H9 (cell line): Measurements from ENCODE around the gene SRPX. TPM values are rescaled to one million over a fixed set of nuclear protein-coding genes. Genes with fewer than 3 reads are reported as not detected.

ENCODE experiments used
- DNase-seq: peaks from one replicate; pipeline ENCODE4 v3.0.0-alpha.2; 2017
- H2AFZ ChIP-seq: one replicate; pipeline ENCODE4 v1.6.1; 2013; ENCODE audit warnings: mild to moderate bottlenecking, low read length, control low read depth, moderate library complexity
- H2AK5ac ChIP-seq: 2 replicates; pipeline ENCODE4 v1.6.1; 2013; ENCODE audit warnings: low read length, control low read depth, mixed read lengths; ENCODE audit not compliant: insufficient read length
- H2BK120ac ChIP-seq: one replicate; pipeline ENCODE4 v1.6.1; 2013; ENCODE audit warnings: low read depth, mild to moderate bottlenecking, low read length, control low read depth, inconsistent platforms; ENCODE audit not compliant: poor library complexity, severe bottlenecking
- H2BK12ac ChIP-seq: 2 replicates; pipeline ENCODE4 v1.6.1; 2013; ENCODE audit warnings: low read length, control low read depth, mixed read lengths, low read depth; ENCODE audit not compliant: insufficient read length
- H2BK15ac ChIP-seq: 2 replicates; pipeline ENCODE4 v1.6.1; 2013; ENCODE audit warnings: low read depth, low read length, control low read depth
- H2BK20ac ChIP-seq: one replicate; pipeline ENCODE4 v1.6.1; 2013; ENCODE audit warnings: low read depth, mild to moderate bottlenecking, low read length, control low read depth, inconsistent platforms; ENCODE audit not compliant: poor library complexity, severe bottlenecking
- H2BK5ac ChIP-seq: 2 replicates; pipeline ENCODE4 v1.6.1; 2013; ENCODE audit warnings: low read length, control low read depth, mixed read lengths; ENCODE audit not compliant: insufficient read length
- H3K14ac ChIP-seq: 2 replicates; pipeline ENCODE4 v1.6.1; 2013; ENCODE audit warnings: low read length, control low read depth; ENCODE audit not compliant: insufficient read depth
- H3K18ac ChIP-seq: 2 replicates; pipeline ENCODE4 v1.6.1; 2013; ENCODE audit warnings: low read depth, mild to moderate bottlenecking, mixed read lengths, low read length, control low read depth; ENCODE audit not compliant: insufficient read length
- H3K23ac ChIP-seq: 2 replicates; pipeline ENCODE4 v1.6.1; 2013; ENCODE audit warnings: low read length, control low read depth, mixed read lengths, low read depth; ENCODE audit not compliant: insufficient read length
- H3K23me2 ChIP-seq: 2 replicates; pipeline ENCODE4 v1.6.1; 2013; ENCODE audit warnings: low read depth, mild to moderate bottlenecking, mixed read lengths, low read length, control low read depth; ENCODE audit not compliant: insufficient read length, poor library complexity, severe bottlenecking
- H3K27ac ChIP-seq: 2 replicates; pipeline ENCODE4 v1.5.1; 2013; ENCODE audit warnings: low read length, control low read depth, mixed read lengths, low read depth; ENCODE audit not compliant: insufficient read length
- H3K27me3 ChIP-seq: 2 replicates; pipeline ENCODE4 v1.6.1; 2013; ENCODE audit warnings: low read length, control low read depth, inconsistent platforms; ENCODE audit not compliant: insufficient read depth
- H3K4ac ChIP-seq: 2 replicates; pipeline ENCODE4 v1.6.1; 2013; ENCODE audit warnings: low read depth, mild to moderate bottlenecking, control low read depth, inconsistent platforms, low read length, moderate library complexity
- H3K4me1 ChIP-seq: 2 replicates; pipeline ENCODE4 v1.6.1; 2013; ENCODE audit warnings: low read length, control low read depth, inconsistent platforms; ENCODE audit not compliant: insufficient read depth
- H3K4me2 ChIP-seq: 2 replicates; pipeline ENCODE4 v1.6.1; 2013; ENCODE audit warnings: low read length, control low read depth, mixed read lengths; ENCODE audit not compliant: insufficient read length, insufficient read depth
- H3K56ac ChIP-seq: 2 replicates; pipeline ENCODE4 v1.6.1; 2013; ENCODE audit warnings: low read depth, mild to moderate bottlenecking, mixed read lengths, low read length, control low read depth; ENCODE audit not compliant: insufficient read length
- H3K79me1 ChIP-seq: 2 replicates; pipeline ENCODE4 v1.6.1; 2013; ENCODE audit warnings: low read depth, mild to moderate bottlenecking, moderate library complexity, low read length, control low read depth, inconsistent platforms; ENCODE audit not compliant: insufficient read depth, poor library complexity, severe bottlenecking
- H3K79me2 ChIP-seq: 2 replicates; pipeline ENCODE4 v1.6.1; 2013; ENCODE audit warnings: low read length, control low read depth, inconsistent platforms; ENCODE audit not compliant: insufficient read depth
- H3K9ac ChIP-seq: 2 replicates; pipeline ENCODE4 v1.6.1; 2013; ENCODE audit warnings: low read length, control low read depth, mixed read lengths; ENCODE audit not compliant: insufficient read length; ENCODE audit errors: extremely low read depth
- H3K9me3 ChIP-seq: one replicate; pipeline ENCODE4 v1.6.1; 2013; ENCODE audit warnings: low read depth, low read length, inconsistent platforms; ENCODE audit not compliant: control insufficient read depth
- H3T11ph ChIP-seq: one replicate; pipeline ENCODE4 v1.6.1; 2013; ENCODE audit warnings: mild to moderate bottlenecking, low read length, control low read depth, inconsistent platforms
- H4K20me1 ChIP-seq: one replicate; pipeline ENCODE4 v1.6.1; 2013; ENCODE audit not compliant: control insufficient read depth, insufficient read length, insufficient read depth
- H4K5ac ChIP-seq: 2 replicates; pipeline ENCODE4 v1.6.1; 2013; ENCODE audit warnings: low read depth, mild to moderate bottlenecking, mixed read lengths, low read length, control low read depth; ENCODE audit not compliant: insufficient read length
- H4K8ac ChIP-seq: replicated peaks from 2 replicates; pipeline ENCODE4 v1.6.1; 2013; ENCODE audit warnings: low read length, control low read depth, mixed read lengths, low read depth; ENCODE audit not compliant: insufficient read length
- H4K91ac ChIP-seq: 2 replicates; pipeline ENCODE4 v1.6.1; 2013; ENCODE audit warnings: low read depth, mild to moderate bottlenecking, moderate library complexity, mixed read lengths, low read length, control low read depth; ENCODE audit not compliant: insufficient read length
- H3K27ac Mint-ChIP-seq, 3 experiments: 2 replicates in 2 of 3; 3 replicates in 1 of 3; pipeline ENCODE4 v1.8.0; 2020 to 2021; ENCODE audit warnings: mixed read lengths in 3 of 3, mild to moderate bottlenecking in 1 of 3, moderate library complexity in 1 of 3
- H3K27me3 Mint-ChIP-seq: 2 replicates; pipeline ENCODE4 v1.8.0; 2021; ENCODE audit warnings: low read depth, mild to moderate bottlenecking, moderate library complexity, mixed read lengths
- H3K36me3 Mint-ChIP-seq, 3 experiments: 2 replicates in 2 of 3; 3 replicates in 1 of 3; pipeline ENCODE4 v1.8.0; 2020 to 2021; ENCODE audit warnings: low read depth in 3 of 3, mixed read lengths in 3 of 3; ENCODE audit not compliant: insufficient read depth in 1 of 3
- H3K4me1 Mint-ChIP-seq, 2 experiments: 2 replicates each; pipeline ENCODE4 v1.8.0; 2020; ENCODE audit warnings: mixed read lengths in 2 of 2
- H3K4me3 Mint-ChIP-seq, 2 experiments: 2 replicates in 1 of 2; 3 replicates in 1 of 2; pipeline ENCODE4 v1.8.0; 2020 to 2021; ENCODE audit warnings: mild to moderate bottlenecking in 2 of 2, mixed read lengths in 2 of 2, moderate library complexity in 1 of 2
- H3K9me3 Mint-ChIP-seq, 2 experiments: 2 replicates in 1 of 2; 3 replicates in 1 of 2; pipeline ENCODE4 v1.8.0; 2020; ENCODE audit warnings: mild to moderate bottlenecking in 2 of 2, mixed read lengths in 2 of 2, moderate library complexity in 1 of 2
- WGBS: extraction: QIAGEN DNeasy Blood & Tissue Kit; methylation state at CpG from one replicate; pipeline ENCODE4 v1.1.7; 2013; ENCODE audit warnings: missing lambda C conversion rate, low lambda C conversion rate, mixed read lengths; ENCODE audit not compliant: insufficient read length; ENCODE audit errors: extremely low coverage; 5-methylcytosine and 5-hydroxymethylcytosine counted together
- total RNA-seq: library from RNA; stranded (reverse); gene quantifications from 2 replicates; pipeline ENCODE4 v1.2.1, GENCODE V29; 2021
- TF ChIP-seq, protein P1 (sequence below): fragments of 200-600 bp; sonication (generic); conservative IDR thresholded peaks from 3 replicates; pipeline ENCODE4 v1.8.0; 2021; ENCODE audit warnings: antibody characterized with exemption, mild to moderate bottlenecking

The SRPX gene
- total RNA-seq, 1 experiment from 2014 or later: 2.8 TPM

GRCh38 chrX:38149016-38149415 is 71.7 kb downstream of the SRPX start:
- Histone ChIP-seq H3K27me3 (no peaks in the 10 kb centered on the region), H3K79me2 (no peaks in the 10 kb centered on the region), H3K9ac (no peak overlapping the region), H4K91ac (no peak overlapping the region), H3K23ac (no peak overlapping the region), H3K4me1 (no peaks in the 10 kb centered on the region), H3K14ac (no peak overlapping the region), H4K20me1 (no peaks in the 10 kb centered on the region), H2BK120ac (no peak overlapping the region), H2AFZ (no peak overlapping the region), H4K5ac (no peak overlapping the region), H2BK20ac (no peak overlapping the region), H3K18ac (no peak overlapping the region), H3K4ac (no peak overlapping the region), H3K4me2 (no peak overlapping the region), H3K79me1 (no peaks in the 10 kb centered on the region), H3T11ph (no peak overlapping the region), H3K27ac (no peak overlapping the region), H2AK5ac (no peak overlapping the region), H4K8ac (no peak overlapping the region), H3K56ac (no peak overlapping the region), H2BK5ac (no peak overlapping the region), H2BK12ac (no peak overlapping the region), H3K9me3 (no peaks in the 10 kb centered on the region), H2BK15ac (no peak overlapping the region), H3K23me2 (no peaks in the 10 kb centered on the region)
- Mint-ChIP-seq H3K27ac (no peak overlapping the region), H3K4me1 (peaks cover 0 to 3% of the 10 kb centered on the region in 2 experiments; a peak in 2 of 4 replicates), H3K27me3 (no peaks in the 10 kb centered on the region), H3K4me3 (no peak overlapping the region), H3K36me3 (peaks cover 0 to 5% (median 0%) of the 10 kb centered on the region in 3 experiments; a peak in 4 of 7 replicates), H3K9me3 (peaks cover 49 to 56% of the 10 kb centered on the region in 2 experiments)
- TF ChIP-seq, protein P1, sequence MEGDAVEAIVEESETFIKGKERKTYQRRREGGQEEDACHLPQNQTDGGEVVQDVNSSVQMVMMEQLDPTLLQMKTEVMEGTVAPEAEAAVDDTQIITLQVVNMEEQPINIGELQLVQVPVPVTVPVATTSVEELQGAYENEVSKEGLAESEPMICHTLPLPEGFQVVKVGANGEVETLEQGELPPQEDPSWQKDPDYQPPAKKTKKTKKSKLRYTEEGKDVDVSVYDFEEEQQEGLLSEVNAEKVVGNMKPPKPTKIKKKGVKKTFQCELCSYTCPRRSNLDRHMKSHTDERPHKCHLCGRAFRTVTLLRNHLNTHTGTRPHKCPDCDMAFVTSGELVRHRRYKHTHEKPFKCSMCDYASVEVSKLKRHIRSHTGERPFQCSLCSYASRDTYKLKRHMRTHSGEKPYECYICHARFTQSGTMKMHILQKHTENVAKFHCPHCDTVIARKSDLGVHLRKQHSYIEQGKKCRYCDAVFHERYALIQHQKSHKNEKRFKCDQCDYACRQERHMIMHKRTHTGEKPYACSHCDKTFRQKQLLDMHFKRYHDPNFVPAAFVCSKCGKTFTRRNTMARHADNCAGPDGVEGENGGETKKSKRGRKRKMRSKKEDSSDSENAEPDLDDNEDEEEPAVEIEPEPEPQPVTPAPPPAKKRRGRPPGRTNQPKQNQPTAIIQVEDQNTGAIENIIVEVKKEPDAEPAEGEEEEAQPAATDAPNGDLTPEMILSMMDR: no peak
- WGBS: no CpG with 5 or more reads among the region's 2 CpGs
- no peak for DNase-seq
